ENCODE data around the gene BTG1. TPM values are rescaled to one million over a fixed set of nuclear protein-coding genes. Genes with fewer than 3 reads are reported as not detected.

Gene BTG1
- total RNA-seq, 1 experiment from 2014 or later: 26.7 TPM

DNA sequence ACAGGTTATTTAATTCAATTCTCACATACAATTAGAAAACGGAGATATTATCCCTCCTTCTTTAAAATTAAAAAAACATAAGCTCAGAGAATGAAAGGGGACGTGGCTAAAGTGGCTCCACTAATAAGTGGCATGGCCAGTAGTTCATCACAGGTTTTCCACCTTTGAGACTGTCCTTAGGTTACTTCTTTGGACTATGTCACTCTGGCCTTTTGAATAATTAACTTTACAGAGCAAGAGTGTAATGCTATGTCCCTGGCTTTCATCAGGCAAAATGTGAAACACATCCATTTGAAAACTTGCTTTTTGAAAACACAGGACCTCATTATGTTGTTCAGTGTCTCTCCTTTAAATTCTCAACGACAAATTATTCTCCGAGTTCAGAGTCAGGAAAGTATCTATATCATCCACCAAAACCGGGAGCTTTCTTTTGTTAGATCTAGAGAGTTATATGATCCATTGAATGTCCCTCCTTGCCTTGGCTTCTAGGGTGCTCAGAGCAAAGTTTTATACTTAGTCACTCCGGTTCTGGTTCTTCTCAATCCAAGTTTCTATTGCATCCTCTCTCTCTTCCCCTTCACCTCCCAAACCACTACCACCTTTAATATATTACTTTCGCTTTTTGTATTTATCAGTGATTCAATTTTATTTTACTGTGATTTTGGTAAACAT is 43.0 kb upstream of the BTG1 start:
- ChIA-PET POLR2A (no interaction called here), CTCF (no interaction called here)
- ATAC-seq: no peak
- Mint-ChIP-seq H3K27ac (no peak overlapping the region), H3K36me3 (no peaks in the 10 kb centered on the region; the same call in 1 of the 2 replicates), H3K9me3 (peaks cover 5% of the 10 kb centered on the region; the same call in 1 of the 2 replicates), H3K27me3 (ENCODE audit: low read depth) (no peaks in the 10 kb centered on the region), H3K4me1 (peaks cover 5% of the 10 kb centered on the region), H3K4me3 (no peak overlapping the region)
- TF ChIP-seq ZNF121 (CRISPR knock-in tag; IDR thresholded peaks at IDR 0.05) (no peak), MYBL2 (CRISPR knock-in tag; IDR thresholded peaks at IDR 0.05) (no peak), EMX1 (CRISPR knock-in tag; IDR thresholded peaks at IDR 0.05) (no peak), CREM (CRISPR knock-in tag; IDR thresholded peaks at IDR 0.05) (no peak), IRF2 (CRISPR knock-in tag; IDR thresholded peaks at IDR 0.05; ENCODE audit: borderline replicate concordance, low read depth) (no peak), ZNF138 (CRISPR knock-in tag; conservative IDR thresholded peaks at IDR 0.05) (no peak)
- TF ChIP-seq, protein P1, sequence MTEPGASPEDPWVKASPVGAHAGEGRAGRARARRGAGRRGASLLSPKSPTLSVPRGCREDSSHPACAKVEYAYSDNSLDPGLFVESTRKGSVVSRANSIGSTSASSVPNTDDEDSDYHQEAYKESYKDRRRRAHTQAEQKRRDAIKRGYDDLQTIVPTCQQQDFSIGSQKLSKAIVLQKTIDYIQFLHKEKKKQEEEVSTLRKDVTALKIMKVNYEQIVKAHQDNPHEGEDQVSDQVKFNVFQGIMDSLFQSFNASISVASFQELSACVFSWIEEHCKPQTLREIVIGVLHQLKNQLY (CRISPR knock-in tag; IDR thresholded peaks at IDR 0.05): no peak
- TF ChIP-seq, protein P2, sequence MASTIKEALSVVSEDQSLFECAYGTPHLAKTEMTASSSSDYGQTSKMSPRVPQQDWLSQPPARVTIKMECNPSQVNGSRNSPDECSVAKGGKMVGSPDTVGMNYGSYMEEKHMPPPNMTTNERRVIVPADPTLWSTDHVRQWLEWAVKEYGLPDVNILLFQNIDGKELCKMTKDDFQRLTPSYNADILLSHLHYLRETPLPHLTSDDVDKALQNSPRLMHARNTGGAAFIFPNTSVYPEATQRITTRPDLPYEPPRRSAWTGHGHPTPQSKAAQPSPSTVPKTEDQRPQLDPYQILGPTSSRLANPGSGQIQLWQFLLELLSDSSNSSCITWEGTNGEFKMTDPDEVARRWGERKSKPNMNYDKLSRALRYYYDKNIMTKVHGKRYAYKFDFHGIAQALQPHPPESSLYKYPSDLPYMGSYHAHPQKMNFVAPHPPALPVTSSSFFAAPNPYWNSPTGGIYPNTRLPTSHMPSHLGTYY (CRISPR knock-in tag; IDR thresholded peaks at IDR 0.05): no peak
- DNase-seq (ENCODE audit: low spot score): no peak

DNA sequence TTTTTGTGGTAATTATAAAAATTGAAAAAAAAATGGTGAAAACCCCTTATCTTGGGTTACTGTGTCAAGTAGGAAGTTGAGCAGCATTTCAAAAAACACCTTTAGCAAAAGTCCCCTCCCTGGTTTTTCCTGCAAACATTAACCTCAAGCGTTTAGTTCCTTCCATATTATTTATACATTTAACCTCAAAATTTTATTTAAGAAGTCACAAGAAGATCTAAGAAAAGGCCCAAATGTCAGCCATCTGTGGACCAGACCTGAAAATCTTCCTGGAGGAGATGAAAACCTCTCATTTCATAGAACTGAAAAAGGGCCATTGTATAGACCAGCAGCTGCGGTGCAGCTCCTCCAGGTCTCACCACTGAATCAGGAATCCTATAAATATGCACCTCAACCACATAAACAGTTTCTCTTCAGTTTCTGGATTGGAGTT is 40.4 kb upstream of the BTG1 start:
- ATAC-seq (no peak), DNase-seq (ENCODE audit: low spot score) (no peak)
- CTCF ChIA-PET: no interaction called here
- no peak for TF ChIP-seq SP1 (CRISPR knock-in tag; conservative IDR thresholded peaks at IDR 0.05)
- no peak for TF ChIP-seq ZNF317 (CRISPR knock-in tag; IDR thresholded peaks at IDR 0.05; ENCODE audit: borderline replicate concordance, low read depth)
- no peak for TF ChIP-seq ZNF121 (CRISPR knock-in tag; IDR thresholded peaks at IDR 0.05)
- TF ChIP-seq ZNF138 (CRISPR knock-in tag; conservative IDR thresholded peaks at IDR 0.05): no peak
- TF ChIP-seq ESRRA (CRISPR knock-in tag; IDR thresholded peaks at IDR 0.05; ENCODE audit: borderline replicate concordance): no peak
- TF ChIP-seq, protein P3, sequence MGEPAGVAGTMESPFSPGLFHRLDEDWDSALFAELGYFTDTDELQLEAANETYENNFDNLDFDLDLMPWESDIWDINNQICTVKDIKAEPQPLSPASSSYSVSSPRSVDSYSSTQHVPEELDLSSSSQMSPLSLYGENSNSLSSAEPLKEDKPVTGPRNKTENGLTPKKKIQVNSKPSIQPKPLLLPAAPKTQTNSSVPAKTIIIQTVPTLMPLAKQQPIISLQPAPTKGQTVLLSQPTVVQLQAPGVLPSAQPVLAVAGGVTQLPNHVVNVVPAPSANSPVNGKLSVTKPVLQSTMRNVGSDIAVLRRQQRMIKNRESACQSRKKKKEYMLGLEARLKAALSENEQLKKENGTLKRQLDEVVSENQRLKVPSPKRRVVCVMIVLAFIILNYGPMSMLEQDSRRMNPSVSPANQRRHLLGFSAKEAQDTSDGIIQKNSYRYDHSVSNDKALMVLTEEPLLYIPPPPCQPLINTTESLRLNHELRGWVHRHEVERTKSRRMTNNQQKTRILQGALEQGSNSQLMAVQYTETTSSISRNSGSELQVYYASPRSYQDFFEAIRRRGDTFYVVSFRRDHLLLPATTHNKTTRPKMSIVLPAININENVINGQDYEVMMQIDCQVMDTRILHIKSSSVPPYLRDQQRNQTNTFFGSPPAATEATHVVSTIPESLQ (CRISPR knock-in tag; IDR thresholded peaks at IDR 0.05): no peak
- TF ChIP-seq EMX1 (CRISPR knock-in tag; IDR thresholded peaks at IDR 0.05): no peak
- TF ChIP-seq, protein P4, sequence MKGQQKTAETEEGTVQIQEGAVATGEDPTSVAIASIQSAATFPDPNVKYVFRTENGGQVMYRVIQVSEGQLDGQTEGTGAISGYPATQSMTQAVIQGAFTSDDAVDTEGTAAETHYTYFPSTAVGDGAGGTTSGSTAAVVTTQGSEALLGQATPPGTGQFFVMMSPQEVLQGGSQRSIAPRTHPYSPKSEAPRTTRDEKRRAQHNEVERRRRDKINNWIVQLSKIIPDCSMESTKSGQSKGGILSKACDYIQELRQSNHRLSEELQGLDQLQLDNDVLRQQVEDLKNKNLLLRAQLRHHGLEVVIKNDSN (CRISPR knock-in tag; IDR thresholded peaks at IDR 0.05): no peak
- TF ChIP-seq GTF2I (CRISPR knock-in tag; conservative IDR thresholded peaks at IDR 0.05): no peak
- TF ChIP-seq, protein P5, sequence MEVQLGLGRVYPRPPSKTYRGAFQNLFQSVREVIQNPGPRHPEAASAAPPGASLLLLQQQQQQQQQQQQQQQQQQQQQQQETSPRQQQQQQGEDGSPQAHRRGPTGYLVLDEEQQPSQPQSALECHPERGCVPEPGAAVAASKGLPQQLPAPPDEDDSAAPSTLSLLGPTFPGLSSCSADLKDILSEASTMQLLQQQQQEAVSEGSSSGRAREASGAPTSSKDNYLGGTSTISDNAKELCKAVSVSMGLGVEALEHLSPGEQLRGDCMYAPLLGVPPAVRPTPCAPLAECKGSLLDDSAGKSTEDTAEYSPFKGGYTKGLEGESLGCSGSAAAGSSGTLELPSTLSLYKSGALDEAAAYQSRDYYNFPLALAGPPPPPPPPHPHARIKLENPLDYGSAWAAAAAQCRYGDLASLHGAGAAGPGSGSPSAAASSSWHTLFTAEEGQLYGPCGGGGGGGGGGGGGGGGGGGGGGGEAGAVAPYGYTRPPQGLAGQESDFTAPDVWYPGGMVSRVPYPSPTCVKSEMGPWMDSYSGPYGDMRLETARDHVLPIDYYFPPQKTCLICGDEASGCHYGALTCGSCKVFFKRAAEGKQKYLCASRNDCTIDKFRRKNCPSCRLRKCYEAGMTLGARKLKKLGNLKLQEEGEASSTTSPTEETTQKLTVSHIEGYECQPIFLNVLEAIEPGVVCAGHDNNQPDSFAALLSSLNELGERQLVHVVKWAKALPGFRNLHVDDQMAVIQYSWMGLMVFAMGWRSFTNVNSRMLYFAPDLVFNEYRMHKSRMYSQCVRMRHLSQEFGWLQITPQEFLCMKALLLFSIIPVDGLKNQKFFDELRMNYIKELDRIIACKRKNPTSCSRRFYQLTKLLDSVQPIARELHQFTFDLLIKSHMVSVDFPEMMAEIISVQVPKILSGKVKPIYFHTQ (CRISPR knock-in tag; IDR thresholded peaks at IDR 0.05): no peak
- H3K4me3 Mint-ChIP-seq: no peak overlapping the region
- no peaks in the 10 kb centered on the region; the same call in 1 of the 2 replicates for H3K36me3 Mint-ChIP-seq
- peaks cover 12% of the 10 kb centered on the region for H3K9me3 Mint-ChIP-seq
- H3K27me3 Mint-ChIP-seq (ENCODE audit: low read depth): no peaks in the 10 kb centered on the region
- POLR2A ChIA-PET: no interaction called here
- no peak overlapping the region for H3K27ac Mint-ChIP-seq
- H3K4me1 Mint-ChIP-seq: peaks cover 8% of the 10 kb centered on the region
